HepG2 (cell line): Measurements from ENCODE around the gene MFAP5.

Experiments used
- CBX5 ChIP-seq: sonication (generic); formaldehyde crosslinking; IDR thresholded peaks from 2 replicates; pipeline ENCODE4 v1.4.0; 2020; ENCODE audit warnings: missing genetic modification reagents, borderline replicate concordance
- CHD4 ChIP-seq: fragments of 200-600 bp; sonication (generic); IDR thresholded peaks from 2 replicates; pipeline ENCODE4 v1.7.0; 2017; ENCODE audit warnings: mild to moderate bottlenecking, low read length, borderline replicate concordance
- CTCF ChIP-seq: sonication (generic); formaldehyde crosslinking; IDR thresholded peaks from 2 replicates; pipeline ENCODE4 v1.5.0; 2020; ENCODE audit warnings: mild to moderate bottlenecking, missing genetic modification reagents, moderate library complexity
- ETV6 ChIP-seq: sonication (generic); formaldehyde crosslinking; conservative IDR thresholded peaks from 2 replicates; pipeline ENCODE4 v1.4.0; 2020; ENCODE audit warnings: missing genetic modification reagents
- FOXM1 ChIP-seq: sonication (generic); formaldehyde crosslinking; IDR thresholded peaks from 2 replicates; pipeline ENCODE4 v1.5.0; 2020; ENCODE audit warnings: missing genetic modification reagents
- IKZF4 ChIP-seq: sonication (generic); formaldehyde crosslinking; IDR thresholded peaks from 2 replicates; pipeline ENCODE4 v1.5.1; 2020; ENCODE audit warnings: borderline replicate concordance, mild to moderate bottlenecking, low read depth, missing genetic modification reagents; ENCODE audit errors: not compliant biosample characterization
- LCORL ChIP-seq, 2 experiments: fragments of 450-650 bp in 1 of 2; sonication (generic) in 1 of 2; formaldehyde crosslinking in 1 of 2; IDR thresholded peaks; 2 replicates each; pipeline versions ENCODE4 v1.5.0 to v1.6.1; 2017 to 2020; ENCODE audit warnings: antibody characterized with exemption in 1 of 2, missing genetic modification reagents in 1 of 2
- POLR2AphosphoS5 ChIP-seq: IDR thresholded peaks from 2 replicates; pipeline ENCODE4 v1.6.1; 2012; ENCODE audit warnings: low read depth, low read length
- TBP ChIP-seq: sonication (generic); formaldehyde crosslinking; IDR thresholded peaks from 2 replicates; pipeline ENCODE4 v1.5.0; 2020; ENCODE audit warnings: missing genetic modification reagents
- THAP9 ChIP-seq: sonication (generic); formaldehyde crosslinking; IDR thresholded peaks from 2 replicates; pipeline ENCODE4; 2020; ENCODE audit warnings: missing genetic modification reagents, mild to moderate bottlenecking, borderline replicate concordance
- YY1 ChIP-seq: IDR thresholded peaks from 2 replicates; pipeline ENCODE4 v1.6.1; 2011; ENCODE audit warnings: low read length, low read depth, moderate library complexity, mild to moderate bottlenecking; ENCODE audit not compliant: insufficient read depth, insufficient replicate concordance
- ZFP37 ChIP-seq: sonication (generic); formaldehyde crosslinking; IDR thresholded peaks from 2 replicates; pipeline ENCODE4 v1.4.0; 2020; ENCODE audit warnings: missing genetic modification reagents, borderline replicate concordance
- ZNF136 ChIP-seq: sonication (generic); formaldehyde crosslinking; IDR thresholded peaks from 2 replicates; pipeline ENCODE4 v1.8.1; 2022; ENCODE audit warnings: low read depth, mild to moderate bottlenecking, moderate library complexity, missing genetic modification reagents
- TF ChIP-seq, protein P1 (sequence below): sonication (generic); formaldehyde crosslinking; IDR thresholded peaks from 2 replicates; pipeline ENCODE4 v1.4.0; 2020; ENCODE audit warnings: mild to moderate bottlenecking, missing genetic modification reagents

DNA sequence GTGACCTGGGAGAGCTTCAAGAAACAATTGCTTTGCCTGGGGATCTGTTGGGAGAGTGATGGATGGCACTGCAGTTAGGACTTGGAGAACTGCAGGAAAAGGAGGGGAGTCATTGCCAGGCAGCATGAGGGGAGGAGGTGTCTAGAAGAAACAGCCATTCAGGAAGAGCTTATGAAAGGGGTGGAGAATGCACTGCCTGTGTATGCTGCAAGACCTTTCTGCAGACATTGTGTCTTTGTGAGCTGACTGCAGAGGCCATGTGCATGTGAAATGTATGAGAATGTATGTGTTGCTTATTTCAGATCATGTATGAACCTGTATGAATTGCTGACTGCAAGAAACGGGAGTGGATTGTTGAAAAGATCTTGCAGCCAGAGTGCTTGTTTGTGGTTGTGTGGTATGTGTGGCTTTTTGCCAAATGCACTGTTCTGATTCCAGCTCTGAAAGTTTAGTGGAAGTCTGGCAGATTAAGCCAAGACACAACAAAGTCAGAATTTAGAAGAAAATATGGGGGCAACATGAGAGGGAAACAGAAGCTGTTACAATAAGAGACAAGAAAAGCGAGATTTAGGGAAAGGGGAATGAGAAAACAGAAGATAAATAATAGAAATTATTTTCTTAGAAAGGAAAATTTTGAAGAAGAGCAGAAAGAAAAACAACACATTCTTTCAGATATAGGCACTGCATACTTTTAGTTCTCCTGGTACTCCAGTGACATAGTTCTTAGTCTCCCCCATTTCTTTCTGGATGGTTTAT, 25.4 kb upstream of the MFAP5 start:
- TF ChIP-seq CBX5 (CRISPR knock-in tag): no peak
- no peak for TF ChIP-seq ZNF136
- no peak for TF ChIP-seq FOXM1 (CRISPR knock-in tag)
- no peak for TF ChIP-seq TBP (CRISPR knock-in tag)
- TF ChIP-seq CTCF (CRISPR knock-in tag): no peak
- no peak for TF ChIP-seq LCORL (IDR thresholded peaks at IDR 0.05)
- TF ChIP-seq LCORL (CRISPR knock-in tag; IDR thresholded peaks at IDR 0.05): no peak
- TF ChIP-seq THAP9 (CRISPR knock-in tag): no peak
- no peak for TF ChIP-seq IKZF4
- TF ChIP-seq ZFP37: no peak
- no peak for TF ChIP-seq POLR2AphosphoS5
- TF ChIP-seq YY1: no peak
- TF ChIP-seq, protein P1, sequence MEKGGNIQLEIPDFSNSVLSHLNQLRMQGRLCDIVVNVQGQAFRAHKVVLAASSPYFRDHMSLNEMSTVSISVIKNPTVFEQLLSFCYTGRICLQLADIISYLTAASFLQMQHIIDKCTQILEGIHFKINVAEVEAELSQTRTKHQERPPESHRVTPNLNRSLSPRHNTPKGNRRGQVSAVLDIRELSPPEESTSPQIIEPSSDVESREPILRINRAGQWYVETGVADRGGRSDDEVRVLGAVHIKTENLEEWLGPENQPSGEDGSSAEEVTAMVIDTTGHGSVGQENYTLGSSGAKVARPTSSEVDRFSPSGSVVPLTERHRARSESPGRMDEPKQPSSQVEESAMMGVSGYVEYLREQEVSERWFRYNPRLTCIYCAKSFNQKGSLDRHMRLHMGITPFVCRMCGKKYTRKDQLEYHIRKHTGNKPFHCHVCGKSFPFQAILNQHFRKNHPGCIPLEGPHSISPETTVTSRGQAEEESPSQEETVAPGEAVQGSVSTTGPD (CRISPR knock-in tag): no peak
- TF ChIP-seq CHD4: no peak
- TF ChIP-seq ETV6 (CRISPR knock-in tag): no peak
